Mesenchymal stem cell (in vitro differentiated cells and primary cell): ENCODE data around the gene PLCB3.

Experiments
- DNase-seq: peaks from one replicate; pipeline ENCODE4 v3.0.0-alpha.2; 2013
- H2AFZ ChIP-seq: one replicate; pipeline ENCODE4 v1.6.1; 2013; ENCODE audit warnings: low read depth, mild to moderate bottlenecking, control low read depth, inconsistent platforms, low read length, moderate library complexity
- H2AK5ac ChIP-seq: 2 replicates; pipeline ENCODE4 v1.6.1; 2013; ENCODE audit warnings: low read length, moderate library complexity, mild to moderate bottlenecking, inconsistent platforms; ENCODE audit not compliant: severe bottlenecking
- H2BK120ac ChIP-seq: one replicate; pipeline ENCODE4 v1.6.1; 2013; ENCODE audit warnings: low read depth, mild to moderate bottlenecking, inconsistent platforms, low read length, moderate library complexity
- H2BK12ac ChIP-seq, 2 experiments: one replicate each; pipeline ENCODE4 v1.6.1; 2013; ENCODE audit warnings: inconsistent platforms in 2 of 2, low read length in 2 of 2, mild to moderate bottlenecking in 2 of 2, moderate library complexity in 2 of 2, control low read depth in 1 of 2
- H2BK15ac ChIP-seq: one replicate; pipeline ENCODE4 v1.6.1; 2013; ENCODE audit warnings: mild to moderate bottlenecking, low read depth, inconsistent platforms; ENCODE audit not compliant: poor library complexity, severe bottlenecking
- H2BK5ac ChIP-seq: 2 replicates; pipeline ENCODE4 v1.6.1; 2013; ENCODE audit warnings: low read depth, mild to moderate bottlenecking, low read length, control low read depth, inconsistent platforms; ENCODE audit not compliant: poor library complexity, severe bottlenecking
- H3K14ac ChIP-seq, 2 experiments: one replicate each; pipeline ENCODE4 v1.6.1; 2013; ENCODE audit warnings: inconsistent platforms in 2 of 2, low read length in 2 of 2, control low read depth in 1 of 2, mild to moderate bottlenecking in 1 of 2, moderate library complexity in 1 of 2
- H3K18ac ChIP-seq, 2 experiments: one replicate each; pipeline ENCODE4 v1.6.1; 2013; ENCODE audit warnings: inconsistent platforms in 2 of 2, low read length in 2 of 2, control low read depth in 1 of 2, low read depth in 1 of 2, mild to moderate bottlenecking in 1 of 2
- H3K23ac ChIP-seq, 2 experiments: one replicate each; pipeline ENCODE4 v1.6.1; 2013; ENCODE audit warnings: inconsistent platforms in 2 of 2, low read length in 2 of 2, mild to moderate bottlenecking in 2 of 2, moderate library complexity in 2 of 2, control low read depth in 1 of 2
- H3K27ac ChIP-seq: 2 replicates; pipeline ENCODE4 v1.5.1; 2013; ENCODE audit warnings: mild to moderate bottlenecking, moderate library complexity, low read length, control low read depth, inconsistent platforms; ENCODE audit not compliant: poor library complexity, severe bottlenecking
- H3K27me3 ChIP-seq, 2 experiments: 2 replicates each; pipeline versions ENCODE4 v1.6.1 to v1.7.0; 2013; ENCODE audit warnings: low read length in 2 of 2, mild to moderate bottlenecking in 2 of 2, moderate library complexity in 2 of 2, control low read depth in 1 of 2, inconsistent platforms in 1 of 2; ENCODE audit not compliant: control insufficient read depth in 1 of 2, insufficient read depth in 1 of 2
- H3K36me3 ChIP-seq, 2 experiments: 2 replicates each; pipeline versions ENCODE4 v1.6.1 to v1.7.0; 2013; ENCODE audit warnings: low read length in 2 of 2, control low read depth in 1 of 2, inconsistent platforms in 1 of 2, low read depth in 1 of 2, mild to moderate bottlenecking in 1 of 2; ENCODE audit not compliant: insufficient read depth in 2 of 2, control insufficient read depth in 1 of 2
- H3K4ac ChIP-seq, 2 experiments: one replicate each; pipeline ENCODE4 v1.6.1; 2013; ENCODE audit warnings: inconsistent platforms in 2 of 2, low read length in 2 of 2, mild to moderate bottlenecking in 2 of 2, moderate library complexity in 2 of 2, control low read depth in 1 of 2, low read depth in 1 of 2
- H3K4me1 ChIP-seq: 2 replicates; pipeline ENCODE4 v1.6.1; 2013; ENCODE audit warnings: low read depth, low read length, control low read depth; ENCODE audit not compliant: control insufficient read depth, insufficient read depth
- H3K4me2 ChIP-seq: 2 replicates; pipeline ENCODE4 v1.6.1; 2013; ENCODE audit warnings: low read length, mild to moderate bottlenecking, inconsistent platforms; ENCODE audit not compliant: poor library complexity, severe bottlenecking
- H3K4me3 ChIP-seq, 2 experiments: 2 replicates each; pipeline versions ENCODE4 v1.5.1 to v1.7.0; 2013; ENCODE audit warnings: low read length in 2 of 2, mild to moderate bottlenecking in 2 of 2, control low read depth in 1 of 2, low read depth in 1 of 2; ENCODE audit not compliant: insufficient read depth in 1 of 2
- H3K79me1 ChIP-seq: replicated peaks from 2 replicates; pipeline ENCODE4 v1.6.1; 2013; ENCODE audit warnings: mild to moderate bottlenecking, control low read depth, low read length, inconsistent platforms; ENCODE audit not compliant: poor library complexity, severe bottlenecking
- H3K9ac ChIP-seq: 2 replicates; pipeline ENCODE4 v1.7.0; 2013; ENCODE audit warnings: mild to moderate bottlenecking, low read length, moderate library complexity
- H3K9me3 ChIP-seq: 2 replicates; pipeline ENCODE4 v1.7.0; 2013; ENCODE audit warnings: mild to moderate bottlenecking, low read length; ENCODE audit not compliant: control insufficient read depth
- H4K8ac ChIP-seq: one replicate; pipeline ENCODE4 v1.6.1; 2013; ENCODE audit warnings: inconsistent platforms, mild to moderate bottlenecking, low read length, moderate library complexity
- H4K91ac ChIP-seq: one replicate; pipeline ENCODE4 v1.6.1; 2013; ENCODE audit warnings: mild to moderate bottlenecking, low read length, inconsistent platforms
- WGBS: methylation state at CpG from one replicate; pipeline ENCODE4 v1.1.7; 2013; ENCODE audit warnings: mixed read lengths; 5-methylcytosine and 5-hydroxymethylcytosine counted together

PLCB3 gene

DNA sequence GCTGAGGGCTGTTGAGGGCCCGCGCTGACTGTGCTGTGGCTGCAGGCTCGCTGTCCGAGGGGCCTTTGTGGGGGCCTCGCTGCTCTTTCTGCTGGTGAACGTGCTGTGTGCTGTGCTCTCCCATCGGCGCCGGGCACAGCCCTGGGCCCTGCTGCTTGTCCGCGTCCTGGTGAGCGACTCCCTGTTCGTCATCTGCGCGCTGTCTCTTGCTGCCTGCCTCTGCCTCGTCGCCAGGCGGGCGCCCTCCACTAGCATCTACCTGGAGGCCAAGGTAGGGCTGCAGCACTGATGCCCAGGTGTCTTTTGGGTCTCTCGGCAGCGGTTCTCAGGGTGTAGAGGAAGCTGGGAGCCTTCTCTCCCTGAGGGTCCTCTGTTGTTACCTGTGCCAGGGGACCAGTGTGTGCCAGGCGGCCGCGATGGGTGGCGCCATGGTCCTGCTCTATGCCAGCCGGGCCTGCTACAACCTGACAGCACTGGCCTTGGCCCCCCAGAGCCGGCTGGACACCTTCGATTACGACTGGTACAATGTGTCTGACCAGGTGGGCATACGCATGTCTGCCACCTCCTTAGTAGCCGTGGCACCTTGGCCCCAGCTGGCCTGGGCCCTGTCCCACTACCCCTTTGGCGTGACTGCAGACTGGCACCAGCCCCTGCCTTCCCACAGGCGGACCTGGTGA is 36.5 kb downstream of the PLCB3 start:
- H2BK5ac ChIP-seq, result no peak overlapping the region
- no peak overlapping the region for H3K9ac ChIP-seq
- no peak overlapping the region for H3K23ac ChIP-seq

DNA sequence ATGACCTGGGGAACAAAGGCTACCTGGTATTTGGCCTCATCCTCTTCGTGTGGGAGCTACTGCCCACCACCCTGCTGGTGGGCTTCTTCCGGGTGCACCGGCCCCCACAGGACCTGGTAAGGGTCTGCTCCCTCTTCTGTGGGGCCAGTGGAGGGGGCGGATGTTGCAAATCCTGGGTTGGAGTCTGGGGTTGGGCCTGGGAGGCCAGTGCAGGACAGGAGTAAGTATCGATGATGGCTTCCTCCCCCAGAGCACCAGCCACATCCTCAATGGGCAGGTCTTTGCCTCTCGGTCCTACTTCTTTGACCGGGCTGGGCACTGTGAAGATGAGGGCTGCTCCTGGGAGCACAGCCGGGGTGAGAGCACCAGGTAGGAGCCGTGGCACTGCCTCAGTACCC is 37.0 kb downstream of the PLCB3 start:
- H3K27ac ChIP-seq, result no peak overlapping the region
- H3K4me2 ChIP-seq, result no peak overlapping the region
- H2BK5ac ChIP-seq, result no peak overlapping the region
- H4K8ac ChIP-seq, result no peak overlapping the region
- no peak for DNase-seq
- no peak overlapping the region for H4K91ac ChIP-seq
- no peak overlapping the region for H2BK120ac ChIP-seq
- peaks cover 38% of the 10 kb centered on the region for H3K4me1 ChIP-seq
- H3K36me3 ChIP-seq, result peaks cover under 1 to 29% of the 10 kb centered on the region in 2 experiments
- no peak overlapping the region for H3K4ac ChIP-seq
- no peak overlapping the region for H2AFZ ChIP-seq
- no peak overlapping the region for H2AK5ac ChIP-seq
- no peaks in the 10 kb centered on the region for H3K9me3 ChIP-seq
- no peak overlapping the region for H3K14ac ChIP-seq
- H3K79me1 ChIP-seq, result peaks cover 29% of the 10 kb centered on the region
- no peak overlapping the region for H3K23ac ChIP-seq
- no peak overlapping the region for H2BK12ac ChIP-seq
- no peak overlapping the region for H3K9ac ChIP-seq
- 85% methylated on average over 8 of the region's 9 CpGs for WGBS
- no peak overlapping the region for H3K4me3 ChIP-seq
- no peak overlapping the region for H3K18ac ChIP-seq
- no peak overlapping the region for H2BK15ac ChIP-seq
- H3K27me3 ChIP-seq, result peaks cover 25 to 30% of the 10 kb centered on the region in 2 experiments

More for the DNA sequence above, 36.5 kb downstream of the PLCB3 start:
- Histone ChIP-seq H2AK5ac (no peak overlapping the region), H3K79me1 (peaks cover 34% of the 10 kb centered on the region), H2BK120ac (no peak overlapping the region), H2AFZ (no peak overlapping the region), H4K8ac (no peak overlapping the region), H3K27me3 (peaks cover 19 to 25% of the 10 kb centered on the region in 2 experiments), H4K91ac (no peak overlapping the region), H3K4me2 (no peak overlapping the region), H3K4me3 (no peak overlapping the region), H3K27ac (no peak overlapping the region), H3K18ac (no peak overlapping the region), H2BK15ac (no peak overlapping the region), H3K14ac (no peak overlapping the region), H3K4ac (no peak overlapping the region), H3K4me1 (peaks cover 41% of the 10 kb centered on the region), H3K9me3 (no peaks in the 10 kb centered on the region), H3K36me3 (peaks cover 6 to 32% of the 10 kb centered on the region in 2 experiments), H2BK12ac (no peak overlapping the region)
- DNase-seq, result no peak
- WGBS, result 96% methylated on average over 33 of the region's 33 CpGs

DNA sequence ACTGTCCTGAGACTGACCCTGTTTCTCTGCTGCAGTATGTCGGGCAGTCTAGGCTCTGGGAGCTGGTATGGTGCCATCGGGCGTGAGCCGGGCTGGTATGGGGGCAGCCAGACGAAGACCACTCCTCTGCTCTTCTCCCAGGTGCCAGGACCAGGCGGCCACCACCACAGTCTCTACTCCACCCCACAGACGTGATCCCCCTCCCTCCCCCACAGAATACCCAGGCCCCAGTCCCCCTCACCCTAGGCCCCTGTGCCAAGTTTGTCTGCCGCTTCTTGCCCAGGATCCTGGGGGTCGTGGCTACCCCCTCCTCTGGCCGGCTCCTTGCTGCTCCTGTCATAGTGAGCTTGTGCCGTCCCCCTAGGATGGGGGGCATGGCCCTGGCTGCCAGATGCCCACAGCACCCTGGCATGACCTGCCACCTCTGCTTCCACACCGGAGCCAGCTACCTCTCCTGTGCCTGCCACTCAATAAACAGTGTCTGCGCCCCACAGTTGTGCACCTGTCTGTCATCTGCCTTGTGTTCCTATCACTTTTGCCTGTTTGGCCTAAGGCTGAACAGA is 37.8 kb downstream of the PLCB3 start:
- Histone ChIP-seq H3K4ac (no peak overlapping the region), H3K9ac (no peak overlapping the region), H2BK12ac (no peak overlapping the region), H2BK5ac (no peak overlapping the region), H3K36me3 (peaks cover 0 to 28% of the 10 kb centered on the region in 2 experiments), H4K91ac (no peak overlapping the region), H3K18ac (no peak overlapping the region), H3K79me1 (peaks cover 24% of the 10 kb centered on the region), H3K27ac (no peak overlapping the region), H3K4me1 (peaks cover 34% of the 10 kb centered on the region), H3K14ac (no peak overlapping the region), H3K4me2 (no peak overlapping the region), H3K23ac (no peak overlapping the region), H3K27me3 (peaks cover 32 to 37% of the 10 kb centered on the region in 2 experiments), H4K8ac (no peak overlapping the region), H3K9me3 (no peaks in the 10 kb centered on the region), H2AK5ac (no peak overlapping the region), H3K4me3 (no peak overlapping the region), H2BK15ac (no peak overlapping the region), H2BK120ac (no peak overlapping the region), H2AFZ (no peak overlapping the region)
- 89% methylated on average over 11 of the region's 13 CpGs for WGBS
- no peak for DNase-seq

DNA sequence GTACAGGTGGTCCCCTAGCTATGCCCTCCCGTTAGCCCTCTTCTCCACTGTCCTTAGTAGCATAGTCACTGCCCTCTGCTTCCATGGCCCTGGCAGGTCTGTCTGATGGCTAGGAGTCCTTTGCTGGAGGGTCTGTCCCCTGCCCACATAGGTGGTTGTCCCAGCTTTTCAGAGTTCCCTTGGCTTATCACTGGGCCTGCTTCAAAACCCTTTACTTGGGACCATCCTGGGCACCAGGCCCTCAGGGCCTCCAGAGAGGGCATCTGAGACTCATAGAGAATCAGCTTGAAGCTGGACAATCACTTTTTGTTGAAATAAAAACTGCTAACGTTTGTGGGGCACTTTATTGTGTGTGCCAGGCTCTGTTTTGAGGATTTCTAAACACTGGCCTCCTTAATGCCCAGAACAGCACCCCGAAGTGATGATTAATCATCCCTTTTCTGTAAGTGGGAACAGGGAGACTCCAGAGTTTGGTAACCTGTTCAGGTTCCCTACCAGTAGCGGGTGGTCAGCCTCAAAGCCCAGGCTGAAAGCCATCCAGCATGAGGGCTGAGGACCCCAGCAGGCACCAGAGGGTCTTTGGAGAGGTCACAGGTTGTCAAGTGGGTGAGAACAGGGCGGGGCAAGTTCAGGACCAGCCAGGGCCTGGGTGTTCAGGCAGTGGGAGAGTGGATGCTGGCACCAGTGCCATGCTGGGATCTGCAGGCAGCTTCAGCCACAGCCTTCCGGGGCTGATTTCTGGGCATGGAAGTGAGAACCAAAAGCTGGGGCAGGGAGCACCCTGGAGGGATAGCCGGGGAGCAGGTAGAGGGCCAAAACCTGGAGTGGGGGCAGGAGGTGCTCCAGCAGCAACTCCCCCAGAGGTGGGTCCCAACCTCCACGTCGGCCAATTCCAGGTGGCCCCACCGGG is 39.3 kb downstream of the PLCB3 start:
- H4K8ac ChIP-seq, result no peak overlapping the region
- H3K4me3 ChIP-seq, result no peak overlapping the region
- DNase-seq, result no peak
- H3K4ac ChIP-seq, result no peak overlapping the region
- H3K14ac ChIP-seq, result no peak overlapping the region
- no peak overlapping the region for H2BK15ac ChIP-seq
- peaks cover 24% of the 10 kb centered on the region for H3K79me1 ChIP-seq
- no peak overlapping the region for H3K27ac ChIP-seq
- H3K18ac ChIP-seq, result no peak overlapping the region
- no peak overlapping the region for H2AK5ac ChIP-seq
- no peak overlapping the region for H2AFZ ChIP-seq
- no peak overlapping the region for H2BK5ac ChIP-seq
- H2BK12ac ChIP-seq, result no peak overlapping the region
- peaks cover 45 to 49% of the 10 kb centered on the region in 2 experiments for H3K27me3 ChIP-seq
- no peaks in the 10 kb centered on the region for H3K9me3 ChIP-seq
- H4K91ac ChIP-seq, result no peak overlapping the region
- H2BK120ac ChIP-seq, result no peak overlapping the region
- peaks cover 34% of the 10 kb centered on the region for H3K4me1 ChIP-seq
- H3K9ac ChIP-seq, result no peak overlapping the region
- H3K36me3 ChIP-seq, result peaks cover 0 to 28% of the 10 kb centered on the region in 2 experiments
- H3K4me2 ChIP-seq, result no peak overlapping the region
- H3K23ac ChIP-seq, result no peak overlapping the region
- WGBS, result 46% methylated on average over 10 of the region's 10 CpGs
